HepG2 (cell line): ENCODE data around the gene CTNND2.

Source experiments
- JUND ChIP-seq: sonication (generic); formaldehyde crosslinking; IDR thresholded peaks from 2 replicates; pipeline ENCODE4 v1.8.0; 2022; ENCODE audit warnings: mild to moderate bottlenecking, missing genetic modification reagents
- KDM5B ChIP-seq: sonication (generic); formaldehyde crosslinking; IDR thresholded peaks from 2 replicates; pipeline ENCODE4 v1.4.0; 2020; ENCODE audit warnings: missing genetic modification reagents, mild to moderate bottlenecking, borderline replicate concordance
- KLF11 ChIP-seq: IDR thresholded peaks from 2 replicates; pipeline ENCODE4 v1.6.1; 2016; ENCODE audit warnings: missing compliant biosample characterization
- MYC ChIP-seq: sonication (generic); formaldehyde crosslinking; IDR thresholded peaks from 2 replicates; pipeline ENCODE4 v1.9.0; 2021; ENCODE audit warnings: missing genetic modification reagents, borderline replicate concordance
- ZC3H4 ChIP-seq: sonication (generic); formaldehyde crosslinking; IDR thresholded peaks from 2 replicates; pipeline ENCODE4 v1.4.0; 2020; ENCODE audit warnings: missing genetic modification reagents, borderline replicate concordance
- ZNF431 ChIP-seq: sonication (generic); formaldehyde crosslinking; IDR thresholded peaks from 2 replicates; pipeline ENCODE4 v1.9.0; 2022; ENCODE audit warnings: missing genetic modification reagents, low read depth, mild to moderate bottlenecking, borderline replicate concordance
- ZNF484 ChIP-seq: sonication (generic); formaldehyde crosslinking; IDR thresholded peaks from 2 replicates; pipeline ENCODE4 v1.5.1; 2020; ENCODE audit warnings: mild to moderate bottlenecking, low read depth, missing genetic modification reagents, borderline replicate concordance
- ZNF816 ChIP-seq: sonication (generic); formaldehyde crosslinking; IDR thresholded peaks from 2 replicates; pipeline ENCODE4 v1.8.0; 2022; ENCODE audit warnings: missing genetic modification reagents, mild to moderate bottlenecking, borderline replicate concordance

GRCh38 chr5:11814373-11814772 is 89.9 kb downstream of the CTNND2 start:
- no peak for TF ChIP-seq MYC
- TF ChIP-seq ZC3H4 (CRISPR knock-in tag): no peak
- no peak for TF ChIP-seq KDM5B (CRISPR knock-in tag)
- no peak for TF ChIP-seq JUND
- no peak for TF ChIP-seq ZNF431
- TF ChIP-seq KLF11 (CRISPR knock-in tag): no peak
- no peak for TF ChIP-seq ZNF816 (CRISPR knock-in tag)
- no peak for TF ChIP-seq ZNF484 (CRISPR knock-in tag)
